Measurements from ENCODE around the gene NOS1.

Gene NOS1

GRCh38 chr12:117330441-117331113, 30.8 kb downstream of the NOS1 start:
- DNase-seq (ENCODE audit: low read depth, low spot score) = no peak

DNA sequence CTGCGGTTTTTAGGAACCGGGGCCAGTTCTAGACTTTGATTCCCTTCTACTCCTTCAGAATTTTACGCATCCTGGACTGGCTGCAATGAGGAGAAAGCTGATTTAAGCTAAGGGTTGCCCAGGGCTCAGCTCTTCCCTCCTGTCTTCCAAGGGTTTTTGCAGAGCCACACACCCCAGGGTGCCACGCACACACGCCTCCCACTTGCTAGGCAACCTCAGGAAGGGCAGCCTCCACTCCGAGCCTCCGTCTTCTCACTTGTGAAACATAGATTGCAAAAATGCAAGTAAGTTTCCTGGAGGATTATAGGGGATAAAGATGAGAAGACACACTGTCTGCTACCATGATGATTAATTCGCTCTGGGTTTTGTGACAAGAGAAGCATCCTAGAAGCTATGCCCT, 31.7 kb downstream of the NOS1 start:
- DNase-seq (ENCODE audit: low read depth, low spot score) = no peak

DNA sequence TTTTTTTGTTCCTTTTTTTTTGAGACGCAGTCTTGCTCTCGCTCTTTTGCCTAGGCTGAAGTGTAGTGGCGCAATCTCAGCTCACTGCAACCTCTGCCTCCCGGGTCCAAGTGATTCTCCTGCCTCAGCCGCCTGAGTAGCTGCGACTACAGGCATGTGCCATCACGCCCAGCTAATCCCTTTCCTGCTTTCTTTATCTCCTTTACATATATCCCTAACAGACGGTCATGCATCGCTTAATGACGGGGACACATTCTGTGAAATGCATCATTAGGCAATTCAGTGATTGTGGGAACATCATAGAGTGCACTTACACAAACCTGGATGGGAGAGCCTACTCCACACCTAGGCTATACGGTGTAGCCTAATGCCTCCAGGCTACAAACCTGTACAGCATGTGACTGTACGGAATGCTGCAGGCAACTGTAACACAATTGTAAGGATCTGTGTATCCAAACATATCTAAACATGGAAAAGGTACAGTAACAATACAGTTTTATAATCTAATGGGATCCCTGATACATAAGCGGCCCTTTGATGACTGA, 32.8 kb downstream of the NOS1 start:
- DNase-seq (ENCODE audit: low read depth, low spot score) = no peak

GRCh38 chr12:117322428-117322827, 39.0 kb downstream of the NOS1 start:
- no peak for DNase-seq (ENCODE audit: low read depth, low spot score)

- no peak for DNase-seq (ENCODE audit: low read depth, low spot score)
Measured at GRCh38 chr12:117321572-117321971, 39.9 kb downstream of the NOS1 start.

DNA sequence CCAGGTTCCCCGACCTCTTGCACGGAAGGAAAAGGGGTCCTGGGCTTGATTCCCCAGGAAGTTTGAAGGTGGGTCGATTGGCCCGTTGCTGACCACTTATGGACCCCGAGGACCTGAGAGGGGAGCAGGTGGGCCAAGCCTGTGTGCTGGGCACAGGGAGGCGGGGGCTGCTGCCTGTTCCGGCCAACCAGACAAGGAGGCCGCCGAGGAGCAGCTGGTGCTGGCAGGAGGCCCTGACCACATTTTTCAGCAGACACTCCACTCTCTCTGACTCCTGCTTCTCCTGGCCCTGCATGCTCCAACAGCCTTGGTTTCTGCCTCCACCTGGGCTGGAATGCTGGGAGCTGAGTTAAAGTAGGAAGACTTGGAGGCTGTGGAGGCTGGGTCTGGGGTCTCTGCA, 42.8 kb downstream of the NOS1 start:
- no peak for DNase-seq (ENCODE audit: low read depth, low spot score)

GRCh38 chr12:117316336-117316735, 45.1 kb downstream of the NOS1 start:
- DNase-seq (ENCODE audit: low read depth, low spot score) = no peak

DNA sequence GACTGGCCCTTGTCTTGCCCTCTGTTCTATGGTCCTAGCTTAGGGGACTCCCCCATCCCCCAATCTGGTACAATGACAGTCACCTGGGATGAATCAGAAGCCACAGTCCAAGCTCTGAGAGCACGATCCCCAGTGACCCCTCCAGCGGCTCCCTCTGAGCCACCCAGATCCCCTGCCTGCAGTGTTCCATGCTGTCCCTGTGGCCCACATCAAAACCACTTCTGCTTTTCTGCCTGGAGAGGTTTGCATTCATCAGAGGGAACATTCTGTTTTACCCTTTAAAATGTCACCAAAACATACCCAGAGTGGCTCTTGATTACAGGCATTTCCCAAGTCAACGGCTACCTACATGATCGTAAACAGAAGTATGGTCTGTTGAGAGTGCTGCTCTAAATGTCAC, 47.5 kb downstream of the NOS1 start:
- DNase-seq (ENCODE audit: low read depth, low spot score) = no peak

- DNase-seq (ENCODE audit: low read depth, low spot score) = no peak
Measured at GRCh38 chr12:117312770-117313169, 48.7 kb downstream of the NOS1 start.

- DNase-seq (ENCODE audit: low read depth, low spot score) = no peak
Measured at GRCh38 chr12:117309276-117309925, 52.0 kb downstream of the NOS1 start.

DNA sequence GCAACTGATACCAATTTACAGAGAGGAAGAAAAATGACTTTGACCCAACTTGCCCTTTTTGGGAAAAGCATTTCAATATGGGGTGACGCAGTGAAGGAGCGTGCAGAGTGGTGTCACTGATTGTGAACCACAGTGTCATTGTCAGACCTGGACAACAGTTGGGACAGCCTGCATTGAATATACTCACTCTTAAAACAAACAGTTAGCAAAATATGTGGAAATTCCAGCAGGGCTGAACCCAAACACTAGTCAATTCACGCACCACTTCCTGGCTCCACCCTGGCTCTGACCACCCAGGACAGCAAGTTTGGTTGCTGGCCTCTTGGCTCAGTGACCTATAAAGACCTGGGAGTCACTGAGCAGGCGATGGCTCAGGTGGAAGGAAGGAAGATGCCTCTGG, 61.3 kb downstream of the NOS1 start:
- DNase-seq (ENCODE audit: low read depth, low spot score) = no peak

DNA sequence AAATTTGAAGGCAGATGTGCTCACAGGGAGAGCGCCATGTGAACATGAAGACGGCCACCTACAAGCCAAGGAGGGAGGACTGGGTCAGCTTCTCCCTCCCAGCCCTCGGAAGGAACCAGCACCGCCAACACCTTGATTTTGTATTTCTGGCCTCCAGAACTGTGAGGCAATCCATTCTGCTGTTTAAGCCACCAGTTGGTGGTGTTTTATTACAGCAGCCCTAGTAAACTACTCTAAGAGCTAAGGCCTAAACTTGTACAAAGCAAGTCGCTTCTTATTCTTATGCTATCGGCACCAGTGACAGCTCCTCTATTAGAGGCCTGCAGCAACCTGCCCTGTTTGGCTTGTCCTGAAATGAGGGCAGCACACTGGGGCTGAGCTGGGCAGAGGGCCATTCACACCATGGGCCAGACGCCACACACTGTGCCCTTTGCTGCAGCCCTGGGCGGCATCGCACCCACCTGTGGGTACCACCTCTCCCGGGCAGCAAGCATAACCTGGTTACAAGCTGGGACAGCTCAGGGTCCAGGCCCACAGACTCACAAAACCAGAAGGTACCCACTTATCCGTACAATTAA, 62.7 kb downstream of the NOS1 start:
- DNase-seq (ENCODE audit: low read depth, low spot score) = no peak

GRCh38 chr12:117298191-117298590, 63.2 kb downstream of the NOS1 start:
- DNase-seq (ENCODE audit: low read depth, low spot score) = no peak

GRCh38 chr12:117294189-117294603, 67.2 kb downstream of the NOS1 start:
- no peak for DNase-seq (ENCODE audit: low read depth, low spot score)

DNA sequence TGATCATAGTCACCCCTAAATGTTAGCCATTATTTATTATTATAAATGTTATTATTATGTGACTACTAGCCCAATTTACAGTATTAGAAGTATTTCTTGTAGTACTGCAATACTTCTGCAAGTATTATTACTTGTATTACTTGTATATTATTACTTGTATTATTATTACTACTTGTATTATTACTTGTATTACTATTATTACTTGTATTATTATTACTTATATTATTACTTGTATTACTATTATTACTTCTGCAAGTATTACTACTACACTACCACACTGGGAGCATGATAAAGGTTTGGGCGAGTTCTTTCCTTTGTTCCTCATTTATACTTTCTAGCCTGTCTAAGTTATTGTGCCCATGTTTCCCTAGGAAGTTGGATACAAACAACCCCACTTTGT, 67.9 kb downstream of the NOS1 start:
- DNase-seq (ENCODE audit: low read depth, low spot score) = no peak

- DNase-seq (ENCODE audit: low read depth, low spot score) = no peak
Measured at GRCh38 chr12:117292688-117293087, 68.7 kb downstream of the NOS1 start.

DNA sequence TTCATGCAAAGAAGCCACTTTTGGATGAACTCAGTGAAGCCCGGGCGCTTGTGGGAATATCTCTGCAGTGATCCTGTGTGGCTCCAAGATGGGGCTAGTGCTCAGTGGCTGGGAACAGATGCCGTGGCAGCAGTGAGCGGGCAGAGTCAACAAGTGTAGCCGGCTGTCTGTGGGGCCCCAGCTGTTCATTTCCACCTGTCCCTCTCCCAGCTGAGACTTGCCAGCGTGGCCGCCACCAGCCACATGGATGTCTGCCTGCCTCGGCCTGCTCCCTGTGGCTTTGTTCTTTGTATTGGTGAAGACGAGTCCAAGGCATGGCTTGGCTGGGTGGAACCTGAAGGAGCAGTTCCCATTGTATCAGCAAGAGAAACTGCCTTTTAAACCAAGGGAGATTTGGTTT, 77.3 kb downstream of the NOS1 start:
- no peak for DNase-seq (ENCODE audit: low read depth, low spot score)

- DNase-seq (ENCODE audit: low read depth, low spot score) = no peak
Measured at GRCh38 chr12:117282490-117282889, 78.9 kb downstream of the NOS1 start.

DNA sequence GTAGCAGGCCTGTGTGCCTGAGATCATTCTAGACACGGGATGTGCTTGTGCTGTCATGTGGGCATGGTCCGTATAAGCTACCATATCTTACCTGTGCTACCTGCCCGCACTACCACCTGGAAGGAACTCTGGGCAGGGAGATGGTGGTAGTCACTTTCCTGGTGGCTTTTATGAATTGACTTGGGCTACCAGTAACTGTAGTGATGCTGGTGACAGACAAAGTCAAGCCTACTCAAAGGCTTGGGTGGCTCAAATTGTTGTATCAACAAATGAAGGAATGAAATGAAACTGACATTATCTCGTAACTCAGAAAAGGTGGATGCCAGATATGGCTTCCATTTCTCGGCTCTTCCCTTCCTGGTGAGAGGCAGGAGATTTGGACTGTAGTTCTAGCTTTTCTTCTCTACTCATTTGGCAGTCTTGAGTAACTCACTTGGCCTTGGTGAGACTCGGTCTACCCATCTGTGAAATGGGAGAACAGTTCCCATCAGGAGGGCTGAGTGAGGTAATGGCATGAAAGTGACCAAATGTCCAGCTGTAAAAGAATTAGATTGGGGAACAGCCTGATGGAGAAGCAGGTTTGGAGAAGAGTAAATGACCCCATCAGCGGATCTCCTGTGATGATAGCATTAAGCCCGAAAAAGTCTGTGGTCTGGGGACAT, 81.3 kb downstream of the NOS1 start:
- no peak for DNase-seq (ENCODE audit: low read depth, low spot score)

DNA sequence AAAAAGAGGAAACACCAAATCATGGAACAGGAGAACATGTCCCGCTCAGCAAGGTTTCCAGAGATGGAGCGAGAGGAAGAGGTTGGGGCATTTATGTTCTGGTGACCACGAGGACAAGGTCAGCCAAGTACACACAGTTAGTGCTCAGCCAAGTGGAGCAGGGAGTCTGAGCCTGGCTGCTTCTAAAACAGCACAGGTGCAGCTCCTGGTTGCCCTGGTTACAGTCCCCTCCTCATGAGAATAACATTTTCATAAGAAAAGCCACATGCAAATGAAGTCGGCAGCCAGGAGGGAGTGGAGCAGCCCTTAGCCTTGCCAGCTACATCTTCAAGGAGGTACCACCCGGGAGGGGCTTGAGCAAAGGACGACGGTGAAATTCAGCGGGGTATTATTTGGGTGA, 81.8 kb downstream of the NOS1 start:
- no peak for DNase-seq (ENCODE audit: low read depth, low spot score)

DNA sequence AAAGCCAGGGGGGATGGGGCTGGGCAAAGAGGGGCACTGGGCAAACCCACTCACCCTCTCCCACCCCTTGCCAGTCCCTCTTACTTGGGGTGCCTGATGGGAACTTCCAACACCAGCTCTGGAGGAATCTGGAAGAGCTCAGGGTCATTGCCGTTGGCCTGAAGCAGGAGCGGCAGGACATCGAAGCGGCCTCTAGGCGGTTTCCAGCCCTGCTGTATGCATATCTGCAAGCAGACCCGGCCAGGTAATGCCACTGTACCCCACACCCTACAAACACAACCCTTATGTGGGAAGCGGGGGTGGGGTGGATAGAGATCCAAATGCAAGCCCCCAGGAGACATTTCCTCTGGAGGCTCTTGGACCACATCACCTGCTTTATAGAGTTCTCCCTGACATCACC, 83.6 kb downstream of the NOS1 start:
- no peak for DNase-seq (ENCODE audit: low read depth, low spot score)

GRCh38 chr12:117273091-117273490, 88.3 kb downstream of the NOS1 start:
- no peak for DNase-seq (ENCODE audit: low read depth, low spot score)

Data from brain pericyte (primary cell).